GM12875 (cell line): ENCODE data around the gene PAX8.

Source experiments
- H3K4me3 ChIP-seq: one replicate; pipeline ENCODE4 v1.5.1; 2011; ENCODE audit warnings: low read depth, low read length, control low read depth
- CTCF ChIP-seq: IDR thresholded peaks from 2 replicates; pipeline ENCODE4 v1.5.1; 2011; ENCODE audit warnings: low read depth, mild to moderate bottlenecking, control low read depth, inconsistent platforms, low read length, moderate library complexity, borderline replicate concordance; ENCODE audit not compliant: insufficient read depth

Gene PAX8

GRCh38 chr2:113184531-113185230 is 94.0 kb downstream of the PAX8 start:
- no peak overlapping the region for H3K4me3 ChIP-seq
- no peak for TF ChIP-seq CTCF

- TF ChIP-seq CTCF, result no peak
- H3K4me3 ChIP-seq, result no peak overlapping the region
These were observed 95.0 kb downstream of the PAX8 start for GRCh38 chr2:113183703-113184102.

GRCh38 chr2:113183264-113183663 is 95.5 kb downstream of the PAX8 start:
- H3K4me3 ChIP-seq, result no peak overlapping the region
- no peak for TF ChIP-seq CTCF

- H3K4me3 ChIP-seq, result no peak overlapping the region
- no peak for TF ChIP-seq CTCF
These were observed 96.1 kb downstream of the PAX8 start for GRCh38 chr2:113182471-113183260.

GRCh38 chr2:113181258-113182051 is 97.3 kb downstream of the PAX8 start:
- no peak overlapping the region for H3K4me3 ChIP-seq
- TF ChIP-seq CTCF, result no peak

GRCh38 chr2:113180131-113180946 is 98.4 kb downstream of the PAX8 start:
- no peak for TF ChIP-seq CTCF
- H3K4me3 ChIP-seq, result no peak overlapping the region
